ENCODE measurements around the gene STK32C. TPM values are rescaled to one million over a fixed set of nuclear protein-coding genes. Genes with fewer than 3 reads are reported as not detected.

The STK32C gene
- total and polyA plus RNA-seq, 2 of the 4 experiments (the other 2 are of a cell fraction): 5.0 to 8.3 TPM

- Histone ChIP-seq H3K23ac (ENCODE audit: low read depth, low read length) (no peak overlapping the region), H2BK15ac (ENCODE audit: low read depth, low read length) (no peak overlapping the region), H3K9me3 (ENCODE audit: control insufficient read depth, insufficient read depth, low read length) (no peaks in the 10 kb centered on the region), H3K4ac (ENCODE audit: low read depth, low read length) (0 out of 2 replicates have a peak overlapping the region, but pooled peaks have one; percentile 9), H2BK5ac (ENCODE audit: low read depth, low read length, poor library complexity, severe bottlenecking) (no peak overlapping the region), H3K56ac (ENCODE audit: extremely low read depth, insufficient read depth, low read length) (no peak overlapping the region), H2BK20ac (ENCODE audit: low read depth, low read length) (no peak overlapping the region), H4K20me1 (ENCODE audit: insufficient read depth, low read length) (no peaks in the 10 kb centered on the region), H2AK9ac (replicated peaks; ENCODE audit: low read depth, low read length, poor library complexity) (no peak overlapping the region), H3K4me1 (ENCODE audit: control insufficient read depth, insufficient read depth, low read length) (no peaks in the 10 kb centered on the region; the same call in 1 of the 2 replicates), H3K18ac (ENCODE audit: low read depth, low read length) (no peak overlapping the region), H4K5ac (ENCODE audit: low read depth, low read length) (no peak overlapping the region), H2BK120ac (ENCODE audit: low read depth, low read length) (no peak overlapping the region), H3K9ac (ENCODE audit: low read depth, low read length) (peak overlapping the region; percentile 29; the same call in 1 of the 2 replicates), H3K27ac (ENCODE audit: insufficient read depth, low read length) (no peak overlapping the region), H3K4me2 (ENCODE audit: low read depth, low read length) (no peak overlapping the region), H2AK5ac (ENCODE audit: low read depth, low read length) (no peak overlapping the region), H2AFZ (replicated peaks; ENCODE audit: low read length, poor library complexity) (peak overlapping the region; percentile 51), H3K79me1 (ENCODE audit: low read depth in 1 of 2, low read length in 2 of 2) (peaks cover 0 to 7% of the 10 kb centered on the region in 2 experiments; a peak in 2 of 4 replicates), H4K8ac (ENCODE audit: low read depth in 2 of 2, low read length in 2 of 2) (no peak overlapping the region), H3K4me3 (ENCODE audit: insufficient read depth, low read depth, low read length) (no peak overlapping the region), H4K91ac (ENCODE audit: insufficient read depth, low read depth, low read length) (no peak overlapping the region), H3K36me3 (ENCODE audit: control insufficient read depth, insufficient read depth, low read length) (peaks cover 17% of the 10 kb centered on the region), H3K9me1 (ENCODE audit: insufficient read depth, low read length) (no peaks in the 10 kb centered on the region), H3K27me3 (ENCODE audit: control insufficient read depth, insufficient read depth, low read length) (no peaks in the 10 kb centered on the region), H3K14ac (replicated peaks; ENCODE audit: low read depth, low read length) (no peak overlapping the region)
- 85% methylated on average over 15 of the region's 19 CpGs; no CpG with 5 or more reads in 1 of the 2 experiments for WGBS, 2 experiments (ENCODE audit: extremely low coverage in 2 of 2, insufficient read length in 1 of 2)
- ATAC-seq (ENCODE audit: low read depth): no peak
- in situ Hi-C loops (cut with MboI; ENCODE audit: low sequenced_read_pairs) (no loop called here), intact Hi-C loops (cut with micrococcal nuclease) (no loop called here), dilution Hi-C loops (cut with HindIII; ENCODE audit: low sequenced_read_pairs, unreplicated experiment) (loop anchor here (25.0 kb wide), 1 partner anchor 100 kb away; no protein-coding TSS in a partner anchor)
- CTCF ChIA-PET: no interaction called here
- no TSS peak for BruUV-seq (replicated peaks)
- POLR2A ChIA-PET (ENCODE audit: unreplicated experiment): interaction anchor here (0.6 kb wide), 1 partner anchor 72 kb away, joined by 3 read pairs; no protein-coding TSS in a partner anchor
- no peak for TF ChIP-seq CTCF (conservative IDR thresholded peaks at IDR 0.05; ENCODE audit: low read depth, low read length)
- no peak for TF ChIP-seq CHD1 (IDR thresholded peaks at IDR 0.05; ENCODE audit: low read depth, low read length)
- no peak for TF ChIP-seq FOS (IDR thresholded peaks at IDR 0.05; ENCODE audit: low read depth, low read length)
- TF ChIP-seq RCOR1 (IDR thresholded peaks at IDR 0.05; ENCODE audit: insufficient replicate concordance, low read length): no peak
- TF ChIP-seq MXI1 (IDR thresholded peaks at IDR 0.05; ENCODE audit: borderline replicate concordance, low read depth, low read length): no peak
- no peak for TF ChIP-seq SMC3 (IDR thresholded peaks at IDR 0.05; ENCODE audit: low read depth, low read length)
- no peak for TF ChIP-seq BHLHE40 (IDR thresholded peaks at IDR 0.05; ENCODE audit: low read depth, low read length)
- no peak for TF ChIP-seq POLR2A (IDR thresholded peaks at IDR 0.05; ENCODE audit: low read depth, low read length)
- no peak for TF ChIP-seq MAZ (IDR thresholded peaks at IDR 0.05; ENCODE audit: borderline replicate concordance, low read depth, low read length)
- DNase-seq: no peak
Observed at GRCh38 chr10:132336919-132337407, 29.2 kb upstream of the STK32C start.
